T47D (cell line): ENCODE data around the gene TNS3.

ENCODE experiments used
- DNase-seq, 2 experiments: peaks; one replicate each; pipeline versions ENCODE4 v3.0.0 to v3.0.0-alpha.2; 2011 to 2012; ENCODE audit warnings: low read depth in 1 of 2, low spot score in 1 of 2
- JUND ChIP-seq: IDR thresholded peaks from 2 replicates; pipeline ENCODE4 v1.6.1; 2012; ENCODE audit warnings: low read depth
- in situ Hi-C: cut with HindIII; loops from 2 replicates; pipeline ENCODE4 v1.10.0; 2016; ENCODE audit warnings: low sequenced_read_pairs, low pct_unique_long_range_greater_than_20kb

TNS3 gene

DNA sequence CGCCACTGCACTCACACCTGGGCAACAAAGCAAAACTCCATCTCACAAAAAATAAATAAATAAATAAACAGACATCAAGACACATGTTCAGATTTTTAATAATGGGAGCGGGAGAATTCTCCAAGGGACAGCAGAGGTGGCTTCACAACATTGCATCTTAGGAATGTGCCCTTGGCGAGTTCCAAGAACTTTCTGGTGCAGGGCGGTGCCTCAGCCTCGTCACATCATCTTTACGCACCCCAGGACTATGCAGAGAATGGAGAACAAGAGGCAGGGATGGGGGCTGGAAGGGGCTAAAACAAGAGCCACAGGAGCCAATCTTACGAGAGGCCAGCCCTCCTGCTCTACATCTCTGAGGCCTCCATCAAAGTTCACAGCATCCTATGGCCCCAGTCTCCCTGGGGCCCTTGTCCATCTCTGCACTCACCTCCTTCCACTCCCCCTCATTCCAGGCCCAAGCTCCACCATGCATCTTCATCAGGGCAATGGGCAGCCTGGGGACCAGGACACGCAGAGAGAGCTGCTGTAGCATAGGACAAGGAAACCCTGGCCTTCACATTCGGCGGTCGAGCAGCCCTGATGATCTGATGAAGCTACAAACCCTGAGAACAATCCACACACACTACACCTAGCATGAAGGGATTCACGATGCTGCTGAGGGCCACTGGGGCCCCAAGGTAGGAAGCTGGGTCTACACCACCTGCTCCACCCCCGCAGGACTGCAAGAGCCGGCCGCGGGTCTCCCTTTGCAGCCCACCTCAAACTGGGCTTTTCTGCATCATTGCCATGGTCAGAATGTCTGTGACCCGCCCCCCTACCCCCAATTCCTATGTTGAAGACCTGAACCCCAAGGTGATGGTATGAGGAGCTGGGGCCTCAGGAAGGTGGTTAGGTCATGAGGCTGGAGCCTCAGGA lies 22.3 kb downstream of the TNS3 start:
- TF ChIP-seq JUND: no peak
- in situ Hi-C loops: no loop called here
- DNase-seq: no peak

DNA sequence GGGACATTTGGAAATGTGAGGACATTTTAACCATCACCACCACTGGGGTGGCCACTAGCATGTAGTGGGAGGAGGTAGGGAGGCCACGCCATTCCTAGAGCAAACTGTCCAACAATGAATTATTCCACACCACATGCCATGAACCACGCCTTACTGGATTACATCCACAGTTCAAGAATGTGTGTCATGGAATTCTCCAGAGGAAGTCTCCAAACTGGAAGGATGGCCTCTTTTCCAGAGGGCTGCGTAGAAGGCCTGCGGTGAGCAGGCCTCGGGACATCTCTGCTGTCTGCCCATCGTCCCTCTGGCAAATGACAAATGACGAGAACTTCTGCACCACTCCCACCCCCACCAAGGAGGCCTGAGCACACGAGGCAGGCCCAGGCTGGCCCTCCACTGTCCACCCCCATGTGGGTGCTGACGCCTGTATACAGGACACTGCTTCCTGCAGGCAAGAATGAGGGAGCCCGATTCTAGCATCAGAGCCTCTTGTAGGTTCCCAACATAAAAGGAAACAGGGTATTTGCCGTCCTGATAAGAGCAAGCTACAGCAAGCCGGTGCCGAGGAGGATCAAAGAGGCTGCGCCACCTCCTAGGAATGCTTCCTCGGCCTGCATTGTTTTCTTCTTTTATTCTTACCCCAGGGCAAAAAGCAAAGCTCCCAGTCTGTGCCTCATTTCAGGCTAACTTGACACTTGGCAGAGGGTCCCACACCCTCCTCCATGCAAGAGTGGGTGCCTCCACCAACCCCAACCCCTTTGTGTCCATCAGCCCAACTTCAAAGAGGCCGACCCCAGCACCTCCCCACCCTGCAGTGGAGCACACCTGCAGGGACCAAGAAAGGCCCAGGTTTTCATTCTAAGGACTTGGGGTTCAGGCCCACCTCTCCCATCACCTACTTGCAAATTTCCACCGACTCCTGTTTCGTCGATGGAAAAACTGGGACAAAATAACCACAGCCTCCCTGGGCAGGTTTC lies 23.9 kb downstream of the TNS3 start:
- no peak for DNase-seq
- in situ Hi-C loops: no loop called here
- no peak for TF ChIP-seq JUND

DNA sequence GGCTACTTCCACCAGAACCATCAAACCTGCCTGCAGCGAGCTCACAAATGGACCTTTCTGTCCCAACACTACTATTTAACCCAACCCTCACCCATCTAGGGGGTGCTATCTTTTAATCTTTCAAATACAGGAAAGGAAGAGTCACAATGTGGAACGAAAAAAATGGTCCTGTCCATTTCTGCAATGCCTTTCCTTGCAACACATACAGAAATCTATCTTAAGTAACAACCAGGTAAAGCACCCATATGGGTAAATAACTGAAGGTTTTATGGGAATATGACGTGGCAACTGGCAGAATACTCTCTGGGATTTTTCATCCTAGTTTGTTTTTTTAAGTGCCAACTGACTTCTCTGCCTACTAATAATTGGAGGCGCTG lies 24.6 kb downstream of the TNS3 start:
- no peak for TF ChIP-seq JUND
- no peak for DNase-seq
- in situ Hi-C loops: no loop called here

DNA sequence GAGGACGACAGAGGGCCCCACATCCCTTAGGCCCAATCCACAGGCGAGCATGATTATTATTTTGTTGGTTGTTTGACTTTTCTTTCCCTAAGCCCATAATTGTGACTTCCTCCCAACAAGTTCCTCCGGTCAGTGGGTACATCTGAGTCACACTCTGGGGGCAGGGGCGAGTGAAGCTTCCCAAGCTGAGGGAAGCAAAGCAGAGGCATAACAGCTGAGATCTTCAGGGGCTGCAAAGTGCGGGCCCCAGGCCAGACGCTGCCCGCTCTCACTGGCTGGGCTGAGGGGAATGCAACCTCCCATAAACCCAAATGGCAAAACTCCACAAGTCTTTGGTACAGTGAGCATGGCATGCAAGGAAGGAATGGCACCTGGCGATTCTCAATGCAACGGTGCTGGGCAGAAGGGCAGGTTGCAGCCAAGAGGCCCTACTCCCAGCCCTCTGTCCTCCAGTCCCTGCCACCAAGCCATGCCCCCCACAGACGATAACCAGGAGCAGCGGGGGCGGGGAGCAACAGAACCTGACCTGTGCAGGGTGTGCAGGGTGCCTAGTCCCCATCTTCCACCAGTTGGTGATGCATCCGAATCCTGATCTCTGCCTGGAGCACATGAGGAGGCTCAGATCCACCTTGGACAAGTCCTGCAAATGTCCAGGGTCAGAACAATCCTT lies 25.3 kb downstream of the TNS3 start:
- in situ Hi-C loops: no loop called here
- no peak for TF ChIP-seq JUND
- DNase-seq: no peak

DNA sequence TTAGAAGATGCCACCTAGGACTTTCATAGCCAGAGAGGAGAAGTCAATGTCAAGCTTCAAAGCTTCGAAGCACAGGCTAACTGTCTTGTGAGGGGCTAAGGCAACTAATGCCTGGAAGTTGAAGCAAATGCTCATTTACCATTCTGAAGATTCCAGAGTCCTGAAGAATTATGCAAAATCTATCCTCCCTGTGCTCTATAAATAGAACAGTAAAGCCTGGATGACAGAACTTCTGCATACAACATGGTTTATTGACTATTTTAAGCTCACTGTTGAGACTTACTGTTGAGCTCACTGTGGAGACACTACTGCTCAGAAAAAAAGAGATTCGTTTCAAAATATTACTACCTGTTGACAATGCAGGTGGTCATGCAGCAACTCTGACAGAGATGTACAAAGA lies 28.6 kb downstream of the TNS3 start:
- DNase-seq: no peak
- TF ChIP-seq JUND: no peak
- in situ Hi-C loops: no loop called here

DNA sequence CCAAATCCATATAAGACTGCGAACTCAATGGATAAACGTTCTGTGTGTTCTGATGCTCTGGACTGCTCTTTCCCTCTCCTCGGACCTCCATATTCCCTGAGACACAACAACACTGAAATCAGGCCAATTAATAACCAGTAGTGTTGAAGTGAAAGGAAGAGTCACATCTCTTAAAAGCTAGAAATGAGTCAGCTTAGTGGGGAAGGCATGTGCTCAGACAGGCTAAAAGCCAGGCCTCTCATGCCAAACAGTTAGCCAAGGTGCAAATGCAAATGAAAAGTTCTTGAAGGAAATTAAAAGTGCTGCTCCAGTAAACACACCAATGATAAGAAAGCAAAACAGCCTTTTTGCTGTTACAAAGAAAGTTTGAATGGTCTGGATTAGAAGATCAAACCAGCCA lies 29.3 kb downstream of the TNS3 start:
- no peak for TF ChIP-seq JUND
- DNase-seq: no peak
- in situ Hi-C loops: no loop called here

DNA sequence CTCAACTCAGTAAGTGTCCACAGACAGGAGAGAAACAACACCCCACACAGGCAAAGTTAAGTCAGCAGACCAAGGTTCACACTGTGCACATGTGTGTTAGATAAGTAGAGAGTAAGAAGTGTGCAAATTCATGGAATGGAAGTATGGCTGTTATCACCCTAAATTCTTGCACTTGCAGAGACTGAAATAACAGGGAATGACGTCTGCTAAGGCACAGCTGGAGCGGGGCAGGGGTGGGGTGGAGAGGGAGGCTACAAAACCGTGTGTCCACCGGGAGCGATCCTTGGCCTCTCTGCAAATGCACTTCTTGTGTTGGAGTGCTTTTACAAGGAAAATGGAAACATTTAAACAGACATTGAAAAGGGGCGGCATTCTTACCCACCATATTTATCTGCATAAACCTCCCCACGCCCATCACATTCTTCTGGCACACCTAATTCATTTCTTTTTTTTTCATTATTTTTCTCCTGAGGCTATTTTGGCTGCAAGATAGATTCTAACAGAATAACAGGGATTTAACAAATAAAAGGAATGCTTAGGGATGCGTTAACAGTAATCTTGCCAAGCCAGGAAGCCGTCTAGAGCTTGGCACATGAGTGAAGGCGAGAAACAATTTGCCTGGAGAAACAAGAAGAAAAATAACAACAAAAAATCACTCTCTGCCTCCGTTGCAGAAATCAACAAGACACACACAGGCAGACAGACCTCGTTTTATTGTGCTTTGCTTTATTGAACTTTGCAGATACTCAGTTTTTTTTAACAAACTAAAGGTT lies 30.1 kb downstream of the TNS3 start:
- no peak for TF ChIP-seq JUND
- in situ Hi-C loops: no loop called here
- DNase-seq: no peak

DNA sequence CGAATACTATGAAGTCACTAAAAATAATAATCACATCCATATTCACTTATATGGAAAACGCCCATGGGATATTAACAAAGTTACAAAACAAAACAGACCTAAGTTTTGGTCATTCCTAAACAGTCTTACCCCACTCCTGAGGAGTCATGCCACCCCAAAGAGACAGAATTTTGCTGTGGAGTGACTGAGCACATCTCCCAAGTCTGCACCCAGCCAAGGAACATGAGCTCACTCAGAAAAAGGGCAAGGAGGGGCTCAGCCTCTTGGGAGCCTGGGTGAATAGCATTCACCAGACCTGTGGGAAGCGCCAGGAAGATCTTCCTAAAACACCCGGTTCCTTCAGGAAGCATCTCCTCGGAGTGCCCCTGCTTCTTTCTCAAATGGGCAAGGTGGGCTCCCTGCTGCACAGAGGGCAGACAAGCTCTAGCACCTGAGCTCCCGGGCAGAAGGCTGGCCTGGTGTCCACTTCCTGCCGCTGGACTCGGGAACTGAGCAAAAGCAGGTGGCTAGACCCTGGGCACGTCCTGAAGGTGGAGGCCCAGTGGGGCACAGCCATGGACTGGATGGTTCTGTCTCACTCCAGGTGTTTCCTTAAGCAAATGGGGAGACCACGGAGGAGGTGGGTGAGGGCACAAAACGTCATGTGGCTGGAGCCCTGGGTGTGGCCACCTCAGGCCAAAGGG lies 31.0 kb downstream of the TNS3 start:
- TF ChIP-seq JUND: no peak
- in situ Hi-C loops: no loop called here
- no peak for DNase-seq

DNA sequence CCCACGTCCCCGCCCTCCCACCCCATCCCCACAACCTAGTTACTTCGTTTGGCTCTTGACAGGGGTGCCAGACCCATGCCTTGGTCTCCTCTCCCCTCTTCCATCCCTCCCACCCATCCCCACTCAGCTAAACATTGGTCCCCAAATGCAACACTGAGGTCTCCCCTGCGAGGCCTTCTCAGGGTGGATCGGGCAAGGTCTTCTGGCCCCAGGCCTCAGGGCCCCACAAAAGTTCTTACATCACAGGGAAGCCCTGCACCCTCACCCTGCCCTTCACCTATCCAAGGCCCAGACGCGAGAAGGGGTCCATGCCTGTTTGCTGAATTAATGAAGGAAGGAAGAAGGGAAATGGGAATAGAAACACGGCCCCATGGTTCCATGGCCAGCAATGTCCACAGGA lies 32.0 kb downstream of the TNS3 start:
- DNase-seq: no peak
- TF ChIP-seq JUND: no peak
- in situ Hi-C loops: no loop called here

DNA sequence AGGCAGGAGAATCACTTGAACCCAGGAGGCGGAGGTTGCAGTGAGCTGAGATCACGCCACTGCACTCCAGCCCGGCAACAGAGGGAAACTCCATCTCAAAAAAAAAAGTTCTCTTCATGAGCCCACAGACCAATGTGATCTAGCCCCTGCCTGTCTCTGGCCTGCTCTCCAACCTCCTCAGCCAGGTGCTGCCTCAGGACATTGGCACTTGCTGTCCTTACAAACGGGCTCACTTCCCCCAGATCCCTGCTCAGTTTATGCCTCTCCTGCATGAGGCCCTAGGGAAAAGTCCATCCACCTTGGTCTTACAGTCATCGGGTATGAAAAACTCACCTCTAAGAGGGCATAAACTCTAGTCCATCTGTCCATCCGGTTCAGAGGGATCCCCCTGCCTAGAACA lies 32.5 kb downstream of the TNS3 start:
- TF ChIP-seq JUND: no peak
- in situ Hi-C loops: no loop called here
- DNase-seq: no peak

DNA sequence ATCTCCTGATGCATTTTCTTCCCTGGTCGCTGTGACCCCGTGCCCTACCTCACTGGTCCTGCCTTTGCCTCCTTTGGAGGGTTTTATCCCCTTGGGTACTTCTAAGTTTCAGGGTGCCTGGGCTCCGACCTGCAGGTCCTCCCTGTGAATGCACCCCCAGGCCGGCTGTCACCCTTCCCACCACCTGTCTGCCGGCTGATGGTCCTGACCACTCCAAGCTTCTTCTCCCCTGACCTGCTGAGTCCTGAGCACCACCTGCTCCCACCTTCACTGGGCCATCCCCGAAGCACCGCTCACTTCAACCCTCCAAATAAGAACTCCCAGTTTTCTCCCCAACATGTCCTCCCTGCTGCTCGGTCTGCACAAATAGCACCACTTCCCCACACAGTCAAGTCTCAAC lies 33.4 kb downstream of the TNS3 start:
- no peak for TF ChIP-seq JUND
- no peak for DNase-seq
- in situ Hi-C loops: no loop called here
